Endothelial cell of umbilical vein (primary cell): ENCODE results near the gene FECH. TPM values are rescaled to one million over a fixed set of nuclear protein-coding genes. Genes with fewer than 3 reads are reported as not detected.
A peak's percentile ranks its signal among the peaks of the same experiment; 100 is the strongest.

Experiments
- BruUV-seq: library from RNA; stranded (reverse); fragments of 400-500 nt; replicated peaks from 2 replicates; lab custom pipeline; 2021; lab: Mats Ljungman, UMichigan
- CTCF ChIA-PET: fragments of 300-600, 350-600 bp; sonication (Branson Sonifier 250); formaldehyde crosslinking; loops from one replicate; lab custom pipeline; 2021; ENCODE audit warnings: antibody characterized with exemption, inconsistent platforms; lab: Charles Lee
- POLR2A ChIA-PET: fragments of 300-600, 350-600 bp; sonication (Branson Sonifier 250); formaldehyde crosslinking; loops from one replicate; lab custom pipeline; 2021; ENCODE audit warnings: antibody characterized with exemption, inconsistent platforms; lab: Charles Lee
- DNase-seq: peaks from one replicate; pipeline ENCODE4 v3.0.0-alpha.2; 2011; ENCODE audit warnings: low read depth, low spot score
- FAIRE-seq: peaks from 2 replicates; lab custom pipeline; 2011; peaks lifted over from hg19 to GRCh38; lab: Jason Lieb, UNC
- H2AFZ ChIP-seq: 2 replicates; pipeline ENCODE4 v1.6.0; 2012; ENCODE audit warnings: low read depth, low read length, control low read depth, inconsistent platforms
- H3K27ac ChIP-seq: 2 replicates; pipeline ENCODE4 v1.5.1; 2011; ENCODE audit warnings: low read depth, mild to moderate bottlenecking, control low read depth, low read length, moderate library complexity; ENCODE audit not compliant: insufficient read depth
- H3K27me3 ChIP-seq, 2 experiments: 2 replicates each; pipeline versions ENCODE4 v1.6.0 to v1.6.1; 2011; ENCODE audit warnings: low read length in 2 of 2, mixed read lengths in 1 of 2; ENCODE audit not compliant: control insufficient read depth in 2 of 2, insufficient read depth in 2 of 2
- H3K36me3 ChIP-seq, 2 experiments: 2 replicates in 1 of 2; 3 replicates in 1 of 2; pipeline ENCODE4 v1.5.1; 2011; ENCODE audit warnings: low read length in 2 of 2, mild to moderate bottlenecking in 1 of 2, moderate library complexity in 1 of 2; ENCODE audit not compliant: control insufficient read depth in 2 of 2, insufficient read depth in 2 of 2; ENCODE audit errors: extremely low read depth in 1 of 2
- H3K4me1 ChIP-seq: 3 replicates; pipeline ENCODE4 v1.5.1; 2011; ENCODE audit warnings: mild to moderate bottlenecking, low read length; ENCODE audit not compliant: control insufficient read depth, insufficient read depth; ENCODE audit errors: extremely low read depth
- H3K4me2 ChIP-seq: 2 replicates; pipeline ENCODE4 v1.6.1; 2011; ENCODE audit warnings: low read length, control low read depth, mixed read lengths; ENCODE audit not compliant: insufficient read depth
- H3K4me3 ChIP-seq, 3 experiments: fragments of 200-600 bp in 1 of 3; sonication (generic), shearing (Covaris generic) in 1 of 3; replicated peaks in 1 of 3; 2 replicates each; pipeline ENCODE4 v1.5.1; 2011 to 2016; ENCODE audit warnings: control low read depth in 3 of 3, low read length in 3 of 3, mild to moderate bottlenecking in 2 of 3, inconsistent platforms in 1 of 3, low read depth in 1 of 3, moderate library complexity in 1 of 3; ENCODE audit not compliant: insufficient read depth in 1 of 3
- H3K79me2 ChIP-seq: 2 replicates; pipeline ENCODE4 v1.6.0; 2012; ENCODE audit warnings: low read length, inconsistent platforms; ENCODE audit not compliant: control insufficient read depth, insufficient read depth
- H3K9ac ChIP-seq: replicated peaks from 2 replicates; pipeline ENCODE3; 2011; ENCODE audit warnings: low read length, control low read depth; ENCODE audit not compliant: insufficient read depth; ENCODE audit errors: extremely low read depth
- H3K9me1 ChIP-seq: replicated peaks from 3 replicates; pipeline ENCODE4 v1.6.0; 2011; ENCODE audit warnings: mild to moderate bottlenecking, low read length; ENCODE audit not compliant: control insufficient read depth, insufficient read depth; ENCODE audit errors: extremely low read depth
- H3K9me3 ChIP-seq: replicated peaks from 2 replicates; pipeline ENCODE4 v1.5.1; 2012; ENCODE audit warnings: low read length, inconsistent platforms; ENCODE audit not compliant: control insufficient read depth, insufficient read depth
- H4K20me1 ChIP-seq: replicated peaks from 2 replicates; pipeline ENCODE3; 2011; ENCODE audit warnings: mild to moderate bottlenecking, low read length; ENCODE audit not compliant: control insufficient read depth, insufficient read depth; ENCODE audit errors: extremely low read depth
- EZH2 ChIP-seq: IDR thresholded peaks from 2 replicates; pipeline ENCODE4 v1.6.1; 2012; ENCODE audit warnings: borderline replicate concordance, low read depth, mild to moderate bottlenecking, moderate library complexity, low read length, inconsistent platforms; ENCODE audit not compliant: severe bottlenecking
- FOS ChIP-seq: IDR thresholded peaks from 2 replicates; pipeline ENCODE4 v1.6.1; 2011; ENCODE audit warnings: mild to moderate bottlenecking, low read length, moderate library complexity, borderline replicate concordance; ENCODE audit not compliant: insufficient read depth
- MYC ChIP-seq: IDR thresholded peaks from one replicate; pipeline ENCODE4 v1.6.1; 2011; ENCODE audit warnings: mild to moderate bottlenecking, low read depth, low read length
- dilution Hi-C: fragments of 300-500 bp; cut with MboI; formaldehyde crosslinking; loops from one replicate; pipeline ENCODE4 v1.15.0; 2019; ENCODE audit warnings: low sequenced_read_pairs; ENCODE audit not compliant: extremely low pct_ligation_motif_present
- intact Hi-C: fragments of 100-400 bp; cut with micrococcal nuclease; formaldehyde crosslinking; loops from one replicate; pipeline ENCODE4 v1.10.0; 2022
- polyA plus RNA-seq, 4 experiments: library from polyadenylated mRNA; depleted of rRNA in 3 of 4; stranded (reverse) in 3 of 4; unstranded in 1 of 4; fragments of >200 nt; gene quantifications; 2 replicates each; pipeline versions ENCODE4 v1.2.1 to v1.2.3, GENCODE V29; 2011 to 2012; ENCODE audit warnings: missing spikeins in 1 of 4
- total RNA-seq: library from RNA; stranded (reverse); gene quantifications from 2 replicates; pipeline ENCODE4 v1.2.3, GENCODE V29; 2021
- TF ChIP-seq, protein P1 (sequence below), 2 donors: IDR thresholded peaks; 1 replicate in 1 of 2; 2 replicates in 1 of 2; pipeline ENCODE4 v1.5.1; 2011; ENCODE audit warnings: low read length in 2 of 2, mild to moderate bottlenecking in 2 of 2, moderate library complexity in 2 of 2, control low read depth in 1 of 2, inconsistent platforms in 1 of 2, low read depth in 1 of 2; ENCODE audit not compliant: insufficient read depth in 1 of 2; ENCODE audit errors: extremely low read depth in 1 of 2

FECH gene
- total and polyA plus RNA-seq, 2 donors (not counting 3 experiments of a cell fraction or from before 2014, with no cell fraction given): 25.3 to 27.9 TPM

- peaks cover 12% of the 10 kb centered on the region for H3K4me1 ChIP-seq
- DNase-seq: no peak
- H2AFZ ChIP-seq: no peak overlapping the region
- TF ChIP-seq MYC: no peak
- TF ChIP-seq, protein P1, sequence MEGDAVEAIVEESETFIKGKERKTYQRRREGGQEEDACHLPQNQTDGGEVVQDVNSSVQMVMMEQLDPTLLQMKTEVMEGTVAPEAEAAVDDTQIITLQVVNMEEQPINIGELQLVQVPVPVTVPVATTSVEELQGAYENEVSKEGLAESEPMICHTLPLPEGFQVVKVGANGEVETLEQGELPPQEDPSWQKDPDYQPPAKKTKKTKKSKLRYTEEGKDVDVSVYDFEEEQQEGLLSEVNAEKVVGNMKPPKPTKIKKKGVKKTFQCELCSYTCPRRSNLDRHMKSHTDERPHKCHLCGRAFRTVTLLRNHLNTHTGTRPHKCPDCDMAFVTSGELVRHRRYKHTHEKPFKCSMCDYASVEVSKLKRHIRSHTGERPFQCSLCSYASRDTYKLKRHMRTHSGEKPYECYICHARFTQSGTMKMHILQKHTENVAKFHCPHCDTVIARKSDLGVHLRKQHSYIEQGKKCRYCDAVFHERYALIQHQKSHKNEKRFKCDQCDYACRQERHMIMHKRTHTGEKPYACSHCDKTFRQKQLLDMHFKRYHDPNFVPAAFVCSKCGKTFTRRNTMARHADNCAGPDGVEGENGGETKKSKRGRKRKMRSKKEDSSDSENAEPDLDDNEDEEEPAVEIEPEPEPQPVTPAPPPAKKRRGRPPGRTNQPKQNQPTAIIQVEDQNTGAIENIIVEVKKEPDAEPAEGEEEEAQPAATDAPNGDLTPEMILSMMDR (IDR thresholded peaks at IDR 0.05; ENCODE audit: extremely low read depth in 1 of 2, insufficient read depth in 1 of 2, low read depth in 1 of 2, low read length in 2 of 2): no peak
- H3K27me3 ChIP-seq: no peaks in the 10 kb centered on the region
- no peaks in the 10 kb centered on the region for H3K9me1 ChIP-seq
- H3K27ac ChIP-seq: peak overlapping the region; percentile 1
- H3K9ac ChIP-seq: no peak overlapping the region
- intact Hi-C loops (loop anchor here (2.0 kb wide), 1 partner anchor 503 kb away; no protein-coding TSS in a partner anchor), dilution Hi-C loops (no loop called here)
- H4K20me1 ChIP-seq: no peaks in the 10 kb centered on the region
- peak overlapping the region; percentile 96 for H3K4me2 ChIP-seq
- peaks cover 2% of the 10 kb centered on the region in 2 experiments for H3K36me3 ChIP-seq
- POLR2A ChIA-PET: no interaction called here
- FAIRE-seq: no peak
- CTCF ChIA-PET: interaction anchor here (4.5 kb wide), 1 partner anchor 502 kb away, joined by 21 read pairs; no protein-coding TSS in a partner anchor
- H3K79me2 ChIP-seq: peaks cover 35% of the 10 kb centered on the region
- no peak overlapping the region for H3K4me3 ChIP-seq
- H3K9me3 ChIP-seq: no peaks in the 10 kb centered on the region
- BruUV-seq: no TSS peak
These were observed 33.4 kb upstream of the FECH start for GRCh38 chr18:57619876-57620275.

DNA sequence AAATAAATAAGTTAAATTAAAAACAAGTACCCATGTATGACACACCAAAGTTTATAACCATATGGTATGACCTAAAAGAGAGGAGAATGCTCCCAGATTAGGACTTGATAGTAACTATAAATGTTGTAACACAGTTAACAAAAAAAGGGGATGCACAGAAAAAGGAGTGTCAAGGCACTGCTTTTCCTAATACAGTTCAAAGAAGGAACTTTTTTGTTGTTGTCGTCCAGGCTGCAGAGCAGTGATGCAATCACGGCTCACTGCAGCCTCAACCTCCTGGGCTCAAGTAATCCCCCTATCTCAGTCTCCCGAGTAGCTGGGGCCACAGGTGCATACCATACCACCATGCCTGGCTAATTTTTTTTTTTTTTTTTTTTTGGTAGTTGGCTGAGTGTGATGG is 32.4 kb upstream of the FECH start:
- intact Hi-C loops: no loop called here
- Histone ChIP-seq H3K9me1 (no peaks in the 10 kb centered on the region), H3K27ac (no peak overlapping the region), H3K9ac (no peak overlapping the region), H3K79me2 (peaks cover 35% of the 10 kb centered on the region), H2AFZ (no peak overlapping the region), H3K27me3 (no peaks in the 10 kb centered on the region), H3K4me2 (no peak overlapping the region), H3K36me3 (peaks cover 2 to 9% of the 10 kb centered on the region in 2 experiments), H4K20me1 (no peaks in the 10 kb centered on the region), H3K4me3 (no peak overlapping the region), H3K4me1 (peaks cover 12% of the 10 kb centered on the region), H3K9me3 (no peaks in the 10 kb centered on the region)
- ChIA-PET CTCF (interaction anchor here (4.5 kb wide), 1 partner anchor 503 kb away, joined by 21 read pairs; no protein-coding TSS in a partner anchor), POLR2A (no interaction called here)
- dilution Hi-C loops: no loop called here
- TF ChIP-seq MYC: no peak
- TF ChIP-seq FOS: no peak
- no peak for TF ChIP-seq EZH2
- TF ChIP-seq, protein P1 (IDR thresholded peaks at IDR 0.05; ENCODE audit: extremely low read depth in 1 of 2, insufficient read depth in 1 of 2, low read depth in 1 of 2, low read length in 2 of 2): no peak
- no TSS peak for BruUV-seq
- FAIRE-seq (no peak), DNase-seq (no peak)
